Activated T-helper 17 cell treated with anti-CD3 and anti-CD28 coated beads, Interleukin-2, amount 50 U/mL, for 72 hours (primary cell): ENCODE data around the gene SLC7A6. TPM values are rescaled to one million over a fixed set of nuclear protein-coding genes. Genes with fewer than 3 reads are reported as not detected.
A peak's percentile ranks its signal among the peaks of the same experiment; 100 is the strongest.

Experiments used
- ATAC-seq: fragments of 150-1000 bp; cut with Tn5 transposase; replicated peaks from 2 replicates; pipeline ENCODE4 v1.10.0; 2021; ENCODE audit warnings: mild to moderate bottlenecking, moderate library complexity
- H3K27ac Mint-ChIP-seq: one replicate; pipeline ENCODE4 v1.8.0; 2022; ENCODE audit warnings: mixed read lengths
- H3K27me3 Mint-ChIP-seq: one replicate; pipeline ENCODE4 v1.8.0; 2022; ENCODE audit warnings: mixed read lengths
- H3K36me3 Mint-ChIP-seq: one replicate; pipeline ENCODE4 v1.8.0; 2022; ENCODE audit warnings: low read depth, mild to moderate bottlenecking, mixed read lengths
- H3K4me1 Mint-ChIP-seq: one replicate; pipeline ENCODE4 v1.8.0; 2022; ENCODE audit warnings: mixed read lengths
- H3K4me3 Mint-ChIP-seq: one replicate; pipeline ENCODE4 v1.8.0; 2022; ENCODE audit warnings: mild to moderate bottlenecking, mixed read lengths
- H3K9me3 Mint-ChIP-seq: one replicate; pipeline ENCODE4 v1.8.0; 2022; ENCODE audit warnings: mixed read lengths
- total RNA-seq, 2 donors: library from RNA; stranded (reverse); gene quantifications; one replicate each; pipeline ENCODE4 v1.2.3, GENCODE V29; 2022

The SLC7A6 gene
- total RNA-seq, 2 donors from 2014 or later = 65.6 to 99.0 TPM

GRCh38 chr16:68257906-68258800 lies 6.2 kb upstream of the SLC7A6 start:
- Mint-ChIP-seq H3K27me3 (no peaks in the 10 kb centered on the region), H3K27ac (no peak overlapping the region), H3K9me3 (no peaks in the 10 kb centered on the region), H3K4me3 (no peak overlapping the region), H3K4me1 (peaks cover 2% of the 10 kb centered on the region), H3K36me3 (peaks cover 21% of the 10 kb centered on the region)
- peak; percentile 48 for ATAC-seq

- Mint-ChIP-seq H3K27ac (no peak overlapping the region), H3K36me3 (peaks cover 17% of the 10 kb centered on the region), H3K4me1 (peaks cover 7% of the 10 kb centered on the region), H3K9me3 (no peaks in the 10 kb centered on the region), H3K27me3 (no peaks in the 10 kb centered on the region), H3K4me3 (no peak overlapping the region)
- ATAC-seq = no peak
These were observed 5.1 kb upstream of the SLC7A6 start for GRCh38 chr16:68259007-68259825.

- H3K27me3 Mint-ChIP-seq = no peaks in the 10 kb centered on the region
- H3K27ac Mint-ChIP-seq = peak overlapping the region; percentile 92
- peaks cover 24% of the 10 kb centered on the region for H3K4me1 Mint-ChIP-seq
- no peaks in the 10 kb centered on the region for H3K9me3 Mint-ChIP-seq
- H3K36me3 Mint-ChIP-seq = peaks cover 39% of the 10 kb centered on the region
- peak overlapping the region; percentile 87 for H3K4me3 Mint-ChIP-seq
- no peak for ATAC-seq
These were observed 683 bp upstream of the SLC7A6 start for GRCh38 chr16:68263559-68264127.

GRCh38 chr16:68265078-68265920 lies 973 bp downstream of the SLC7A6 start:
- H3K27me3 Mint-ChIP-seq = no peaks in the 10 kb centered on the region
- peaks cover 54% of the 10 kb centered on the region for H3K36me3 Mint-ChIP-seq
- H3K4me3 Mint-ChIP-seq = peak overlapping the region; percentile 87
- peak overlapping the region; percentile 92 for H3K27ac Mint-ChIP-seq
- H3K9me3 Mint-ChIP-seq = no peaks in the 10 kb centered on the region
- ATAC-seq = peak; percentile 52
- H3K4me1 Mint-ChIP-seq = peaks cover 34% of the 10 kb centered on the region

GRCh38 chr16:68267612-68268405 lies 3.5 kb downstream of the SLC7A6 start:
- Mint-ChIP-seq H3K4me3 (peak overlapping the region; percentile 87), H3K27ac (peak overlapping the region; percentile 91), H3K9me3 (no peaks in the 10 kb centered on the region), H3K36me3 (peaks cover 79% of the 10 kb centered on the region), H3K4me1 (peaks cover 39% of the 10 kb centered on the region), H3K27me3 (no peaks in the 10 kb centered on the region)
- ATAC-seq = no peak

- no peak for ATAC-seq
- Mint-ChIP-seq H3K27me3 (no peaks in the 10 kb centered on the region), H3K36me3 (peaks cover 97% of the 10 kb centered on the region), H3K4me1 (peaks cover 48% of the 10 kb centered on the region), H3K27ac (peak overlapping the region; percentile 90), H3K9me3 (no peaks in the 10 kb centered on the region), H3K4me3 (peak overlapping the region; percentile 71)
These were observed 5.5 kb downstream of the SLC7A6 start for GRCh38 chr16:68269793-68270192.

- H3K9me3 Mint-ChIP-seq = no peaks in the 10 kb centered on the region
- peak overlapping the region; percentile 71 for H3K4me3 Mint-ChIP-seq
- H3K27me3 Mint-ChIP-seq = no peaks in the 10 kb centered on the region
- H3K4me1 Mint-ChIP-seq = peaks cover 46% of the 10 kb centered on the region
- H3K36me3 Mint-ChIP-seq = peaks cover 97% of the 10 kb centered on the region
- peak; percentile 68 for ATAC-seq
- H3K27ac Mint-ChIP-seq = peak overlapping the region; percentile 90
These were observed 6.0 kb downstream of the SLC7A6 start for GRCh38 chr16:68270353-68270752.

- H3K4me1 Mint-ChIP-seq = peaks cover 45% of the 10 kb centered on the region
- peak overlapping the region; percentile 80 for H3K4me3 Mint-ChIP-seq
- H3K27me3 Mint-ChIP-seq = no peaks in the 10 kb centered on the region
- peak; percentile 36 for ATAC-seq
- peaks cover 96% of the 10 kb centered on the region for H3K36me3 Mint-ChIP-seq
- no peaks in the 10 kb centered on the region for H3K9me3 Mint-ChIP-seq
- H3K27ac Mint-ChIP-seq = peak overlapping the region; percentile 89
These were observed 8.3 kb downstream of the SLC7A6 start for GRCh38 chr16:68272507-68273209.

GRCh38 chr16:68273459-68273858 lies 9.1 kb downstream of the SLC7A6 start:
- Mint-ChIP-seq H3K27me3 (no peaks in the 10 kb centered on the region), H3K4me1 (peaks cover 40% of the 10 kb centered on the region), H3K4me3 (peak overlapping the region; percentile 80), H3K9me3 (no peaks in the 10 kb centered on the region), H3K36me3 (peaks cover 88% of the 10 kb centered on the region), H3K27ac (peak overlapping the region; percentile 89)
- no peak for ATAC-seq

GRCh38 chr16:68273896-68274295 lies 9.6 kb downstream of the SLC7A6 start:
- H3K27me3 Mint-ChIP-seq = no peaks in the 10 kb centered on the region
- H3K9me3 Mint-ChIP-seq = no peaks in the 10 kb centered on the region
- H3K4me1 Mint-ChIP-seq = peaks cover 40% of the 10 kb centered on the region
- ATAC-seq = peak; percentile 30
- peaks cover 83% of the 10 kb centered on the region for H3K36me3 Mint-ChIP-seq
- peak overlapping the region; percentile 89 for H3K27ac Mint-ChIP-seq
- peak overlapping the region; percentile 80 for H3K4me3 Mint-ChIP-seq

GRCh38 chr16:68274441-68274840 lies 10.1 kb downstream of the SLC7A6 start:
- peak overlapping the region; percentile 80 for H3K4me3 Mint-ChIP-seq
- peaks cover 83% of the 10 kb centered on the region for H3K36me3 Mint-ChIP-seq
- no peaks in the 10 kb centered on the region for H3K27me3 Mint-ChIP-seq
- H3K27ac Mint-ChIP-seq = peak overlapping the region; percentile 89
- H3K4me1 Mint-ChIP-seq = peaks cover 34% of the 10 kb centered on the region
- ATAC-seq = no peak
- no peaks in the 10 kb centered on the region for H3K9me3 Mint-ChIP-seq

- no peaks in the 10 kb centered on the region for H3K9me3 Mint-ChIP-seq
- H3K36me3 Mint-ChIP-seq = peaks cover 80% of the 10 kb centered on the region
- H3K4me1 Mint-ChIP-seq = peaks cover 32% of the 10 kb centered on the region
- ATAC-seq = peak; percentile 88
- peak overlapping the region; percentile 80 for H3K4me3 Mint-ChIP-seq
- H3K27ac Mint-ChIP-seq = peak overlapping the region; percentile 86
- H3K27me3 Mint-ChIP-seq = no peaks in the 10 kb centered on the region
These were observed 11.4 kb downstream of the SLC7A6 start for GRCh38 chr16:68275611-68276191.
